ENCODE data around the gene ARMC7.

- TF ChIP-seq CTCF (IDR thresholded peaks at IDR 0.05; ENCODE audit: low read length) (no peak), EZH2phosphoT487 (IDR thresholded peaks at IDR 0.05; ENCODE audit: low read length) (no peak)
These were observed 31.3 kb upstream of the ARMC7 start for GRCh38 chr17:75078284-75079022.
